Gastrocnemius medialis (tissue), 4 donors: ENCODE measurements around the gene ATE1.

Experiments used
- POLR2A ChIP-seq, 2 donors: fragments of 450-650 bp; IDR thresholded peaks; one replicate each; pipeline ENCODE4 v1.6.1; 2017; ENCODE audit warnings: antibody characterized with exemption in 2 of 2, mild to moderate bottlenecking in 2 of 2, moderate library complexity in 2 of 2
- TF ChIP-seq, protein P1 (sequence below), 5 experiments: fragments of 450-650 bp in 3 of 5; fragments of 200-600 bp in 2 of 5; sonication (generic) in 2 of 5; IDR thresholded peaks in 4 of 5; conservative IDR thresholded peaks in 1 of 5; 1 replicate in 4 of 5; 2 replicates in 1 of 5; pipeline ENCODE4 v1.5.1; 2016 to 2019; ENCODE audit warnings: antibody characterized with exemption in 5 of 5, mild to moderate bottlenecking in 3 of 5, moderate library complexity in 3 of 5

DNA sequence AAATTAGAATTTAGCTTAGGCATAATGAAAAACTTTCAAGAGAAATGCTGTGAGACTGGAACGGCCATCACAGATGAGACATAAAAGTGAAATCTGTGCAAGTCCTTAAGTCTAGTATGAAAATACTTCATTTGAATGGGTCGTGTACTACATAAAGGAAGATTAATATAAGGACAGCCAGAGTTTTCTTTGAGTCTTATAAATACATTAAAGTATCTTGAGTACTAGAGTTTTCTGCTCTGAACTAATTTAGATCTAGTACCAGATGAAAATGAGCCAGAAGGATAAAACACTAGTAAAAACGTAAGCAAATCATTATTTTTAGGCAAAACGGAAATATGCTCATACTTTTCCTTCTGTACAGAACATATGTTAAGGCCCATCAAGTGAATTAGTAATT is 93.1 kb downstream of the ATE1 start:
- TF ChIP-seq POLR2A (IDR thresholded peaks at IDR 0.05): no peak
- TF ChIP-seq, protein P1, sequence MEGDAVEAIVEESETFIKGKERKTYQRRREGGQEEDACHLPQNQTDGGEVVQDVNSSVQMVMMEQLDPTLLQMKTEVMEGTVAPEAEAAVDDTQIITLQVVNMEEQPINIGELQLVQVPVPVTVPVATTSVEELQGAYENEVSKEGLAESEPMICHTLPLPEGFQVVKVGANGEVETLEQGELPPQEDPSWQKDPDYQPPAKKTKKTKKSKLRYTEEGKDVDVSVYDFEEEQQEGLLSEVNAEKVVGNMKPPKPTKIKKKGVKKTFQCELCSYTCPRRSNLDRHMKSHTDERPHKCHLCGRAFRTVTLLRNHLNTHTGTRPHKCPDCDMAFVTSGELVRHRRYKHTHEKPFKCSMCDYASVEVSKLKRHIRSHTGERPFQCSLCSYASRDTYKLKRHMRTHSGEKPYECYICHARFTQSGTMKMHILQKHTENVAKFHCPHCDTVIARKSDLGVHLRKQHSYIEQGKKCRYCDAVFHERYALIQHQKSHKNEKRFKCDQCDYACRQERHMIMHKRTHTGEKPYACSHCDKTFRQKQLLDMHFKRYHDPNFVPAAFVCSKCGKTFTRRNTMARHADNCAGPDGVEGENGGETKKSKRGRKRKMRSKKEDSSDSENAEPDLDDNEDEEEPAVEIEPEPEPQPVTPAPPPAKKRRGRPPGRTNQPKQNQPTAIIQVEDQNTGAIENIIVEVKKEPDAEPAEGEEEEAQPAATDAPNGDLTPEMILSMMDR (IDR thresholded peaks at IDR 0.05 in 4 of 5, conservative IDR thresholded peaks at IDR 0.05 in 1 of 5): no peak
